Mucosa of gallbladder (tissue), 1 donor: ENCODE results near the gene ADGRL2. TPM values are rescaled to one million over a fixed set of nuclear protein-coding genes. Genes with fewer than 3 reads are reported as not detected.

Source experiments
- DNase-seq: peaks from one replicate; pipeline ENCODE4 v3.0.0-alpha.2; 2020; ENCODE audit warnings: low spot score
- total RNA-seq: library from RNA; stranded (reverse); gene quantifications from one replicate; pipeline ENCODE4 v1.2.1, GENCODE V29; 2021
- donor health status: DM: no; HTN: no; CAD: no.

Gene ADGRL2
- total RNA-seq, 1 donor from 2014 or later: 45.1 TPM

- no peak for DNase-seq
These were observed 5.0 kb downstream of the ADGRL2 start for GRCh38 chr1:81805537-81806431.

DNA sequence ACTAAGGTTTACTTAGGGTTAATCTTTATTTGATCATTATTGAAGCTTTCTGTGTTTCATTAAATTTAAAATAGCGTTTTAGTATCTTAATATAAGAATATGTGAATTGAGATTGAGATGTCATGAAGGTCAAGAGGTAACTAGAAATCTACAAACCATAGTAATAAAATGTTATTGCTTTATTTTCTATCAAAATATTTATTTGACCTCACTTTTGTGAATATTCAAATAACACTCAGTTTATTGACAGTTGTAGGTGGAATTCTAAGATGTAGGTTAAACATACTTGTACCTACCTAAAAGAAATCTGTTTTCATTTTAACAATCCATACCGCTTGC is 5.7 kb downstream of the ADGRL2 start:
- DNase-seq: no peak

DNA sequence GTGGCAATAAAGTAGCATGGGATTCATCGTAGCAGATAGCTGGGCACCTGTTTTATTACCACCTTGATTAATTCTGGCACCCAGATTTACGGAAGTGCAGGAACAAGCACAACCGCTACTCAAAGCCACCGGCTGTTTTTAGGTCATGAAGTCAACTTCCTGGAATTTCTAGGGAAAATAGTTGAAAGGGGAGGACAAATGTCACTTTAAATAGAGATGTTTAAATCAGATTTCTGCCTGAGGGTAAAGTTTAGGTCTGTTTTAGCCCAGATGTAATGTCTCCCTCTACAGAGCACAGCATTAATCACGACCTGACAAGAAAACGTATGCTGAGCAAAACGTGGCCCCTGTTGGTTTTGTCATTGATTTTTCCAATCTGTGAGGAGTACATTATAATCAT is 8.0 kb downstream of the ADGRL2 start:
- DNase-seq: no peak

DNA sequence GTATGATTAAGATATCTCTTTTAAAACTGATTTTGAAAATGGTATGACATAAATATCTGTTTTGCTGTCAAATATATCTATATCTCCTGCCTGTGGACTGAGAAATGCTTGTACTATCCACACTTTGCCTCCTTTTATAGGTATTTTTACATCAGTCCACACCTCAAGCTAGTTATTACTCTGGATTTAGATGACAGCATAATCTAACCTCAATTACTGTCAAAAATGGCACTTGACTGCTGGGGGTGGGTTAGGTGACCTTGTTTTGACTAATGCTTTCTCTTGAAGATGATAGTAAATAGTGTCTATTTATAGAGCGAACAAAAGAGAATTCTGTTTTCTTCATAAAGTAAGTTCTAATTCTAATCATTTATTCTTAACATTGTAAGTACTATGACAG is 9.1 kb downstream of the ADGRL2 start:
- no peak for DNase-seq

GRCh38 chr1:81811757-81812371 is 11.1 kb downstream of the ADGRL2 start:
- no peak for DNase-seq

DNA sequence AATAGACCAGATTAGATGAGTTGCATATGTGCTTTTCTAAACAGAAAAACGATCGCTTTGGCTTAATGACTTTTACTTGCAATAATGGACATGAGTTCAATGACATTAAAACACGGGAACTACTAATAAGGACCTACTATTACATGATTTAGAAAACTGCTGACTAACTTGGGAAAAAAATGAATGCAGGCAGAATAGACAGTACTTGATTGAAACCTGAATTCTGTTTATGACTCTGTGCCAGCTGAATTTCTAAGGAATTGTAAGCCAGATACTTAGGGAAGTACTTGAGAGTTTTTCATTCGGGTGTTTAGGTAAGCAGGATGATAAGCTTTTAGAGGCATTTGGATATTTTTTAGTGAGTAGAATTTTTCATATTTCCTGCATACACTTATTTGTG is 12.0 kb downstream of the ADGRL2 start:
- DNase-seq: no peak

DNA sequence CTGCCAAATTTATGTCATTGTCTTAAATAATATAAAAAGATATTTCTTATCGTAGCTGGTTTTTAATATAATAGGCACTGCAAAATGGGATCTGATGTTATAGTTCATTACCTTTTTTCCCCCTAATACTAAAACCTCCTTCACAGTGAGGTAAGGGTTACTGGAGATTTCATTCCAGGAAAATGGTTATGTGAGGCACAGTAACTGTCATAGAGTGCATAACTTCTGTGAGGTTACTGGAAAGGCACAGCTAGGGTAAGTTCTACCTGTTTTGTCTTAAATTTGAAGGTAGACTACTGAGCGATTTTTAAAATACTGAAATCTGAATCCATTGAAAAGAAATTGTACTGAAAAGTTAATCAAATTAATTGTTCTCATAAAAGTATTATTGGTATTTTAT is 13.0 kb downstream of the ADGRL2 start:
- no peak for DNase-seq

- no peak for DNase-seq
These were observed 18.9 kb downstream of the ADGRL2 start for GRCh38 chr1:81819613-81820012.

DNA sequence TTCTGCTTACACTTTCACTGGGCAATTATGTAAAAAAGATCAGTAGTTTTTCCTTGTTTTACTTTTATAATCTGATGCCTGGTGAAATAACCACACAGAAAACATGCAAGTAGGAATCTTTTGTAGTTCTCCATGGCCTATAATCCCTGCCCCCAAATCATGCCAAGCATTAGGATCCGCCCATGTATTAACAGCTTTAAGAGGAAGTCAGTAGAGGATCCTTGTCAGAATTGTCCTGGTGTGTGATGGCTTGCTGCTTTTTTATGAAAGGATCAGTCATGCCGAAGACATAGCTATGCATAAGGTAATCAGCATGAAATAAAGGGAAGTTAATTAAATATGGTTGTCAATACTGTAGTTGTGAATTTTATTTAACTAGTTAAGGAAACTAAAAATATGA is 20.0 kb downstream of the ADGRL2 start:
- no peak for DNase-seq

- DNase-seq: no peak
These were observed 22.3 kb downstream of the ADGRL2 start for GRCh38 chr1:81823082-81823481.

GRCh38 chr1:81824759-81825158 is 24.0 kb downstream of the ADGRL2 start:
- no peak for DNase-seq

DNA sequence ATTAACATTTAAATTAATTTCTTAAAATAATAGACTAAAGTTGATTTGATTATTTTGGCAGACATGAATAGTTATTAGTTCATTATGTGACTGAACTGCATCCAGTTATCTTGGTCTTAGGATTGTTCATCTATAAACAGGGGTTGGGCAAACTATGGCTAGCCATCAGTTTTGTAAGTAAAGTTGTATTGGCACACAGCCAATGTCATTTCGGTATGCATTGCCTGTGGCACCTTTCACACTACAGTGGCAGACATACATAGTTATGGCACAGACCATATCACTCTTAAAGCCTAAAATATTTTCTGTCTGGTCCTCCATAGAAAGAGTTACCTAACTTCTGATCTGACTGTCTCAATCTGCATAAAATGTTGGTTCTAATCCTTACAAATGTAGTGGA is 27.2 kb downstream of the ADGRL2 start:
- DNase-seq: no peak

GRCh38 chr1:81832573-81832972 is 31.8 kb downstream of the ADGRL2 start:
- DNase-seq: no peak

- DNase-seq: no peak
These were observed 33.0 kb downstream of the ADGRL2 start for GRCh38 chr1:81833722-81834121.

GRCh38 chr1:81834268-81834667 is 33.5 kb downstream of the ADGRL2 start:
- DNase-seq: no peak

GRCh38 chr1:81834921-81835698 is 34.4 kb downstream of the ADGRL2 start:
- DNase-seq: no peak

DNA sequence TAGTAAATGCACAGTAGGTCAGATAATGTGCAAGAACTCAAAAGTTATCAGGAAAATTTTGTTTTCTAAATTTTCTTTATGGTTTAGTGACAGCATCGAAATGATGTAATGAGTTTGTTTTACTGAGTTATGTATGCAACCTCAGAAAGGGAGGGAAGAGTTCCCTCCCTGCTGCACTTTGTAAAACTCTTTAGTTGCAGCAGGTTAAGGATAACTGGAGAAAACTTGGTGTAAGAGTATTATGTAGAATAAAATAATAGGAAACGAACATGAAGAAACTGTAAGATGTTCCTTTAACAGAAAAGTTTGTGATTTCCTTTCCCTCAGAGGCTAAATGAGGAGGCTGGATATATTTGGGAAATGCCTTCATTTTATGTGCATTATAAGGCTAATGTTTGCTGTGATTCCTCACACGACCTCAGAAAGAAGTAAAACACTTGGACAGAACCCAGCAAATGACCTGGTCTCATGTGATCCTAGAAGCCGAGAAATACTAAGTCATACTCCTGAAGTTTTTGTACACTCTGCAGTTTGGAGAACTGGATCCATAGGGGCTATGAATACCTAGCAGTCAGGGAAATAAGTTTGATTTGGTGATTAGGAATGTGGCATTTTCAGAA is 35.4 kb downstream of the ADGRL2 start:
- DNase-seq: no peak

GRCh38 chr1:81838600-81839218 is 38.0 kb downstream of the ADGRL2 start:
- DNase-seq: no peak

DNA sequence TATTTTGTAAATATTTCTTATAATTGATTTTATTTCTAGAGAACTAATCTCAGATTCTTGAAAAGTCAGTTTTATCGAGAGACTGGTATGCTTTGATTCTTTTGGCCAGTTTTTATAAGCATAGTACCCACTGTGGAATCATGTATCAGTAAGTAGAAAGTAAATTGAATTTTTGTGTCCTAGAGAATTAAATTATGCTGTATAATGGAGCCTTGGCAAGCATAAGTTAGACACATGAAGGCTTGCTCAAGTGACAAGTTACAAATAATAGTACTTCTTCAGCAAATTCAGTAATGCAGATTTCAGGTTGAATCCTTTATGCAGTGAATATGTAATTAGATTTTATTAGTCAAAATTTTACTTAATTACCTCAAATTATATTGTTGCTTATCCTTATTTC is 40.1 kb downstream of the ADGRL2 start:
- DNase-seq: no peak

DNA sequence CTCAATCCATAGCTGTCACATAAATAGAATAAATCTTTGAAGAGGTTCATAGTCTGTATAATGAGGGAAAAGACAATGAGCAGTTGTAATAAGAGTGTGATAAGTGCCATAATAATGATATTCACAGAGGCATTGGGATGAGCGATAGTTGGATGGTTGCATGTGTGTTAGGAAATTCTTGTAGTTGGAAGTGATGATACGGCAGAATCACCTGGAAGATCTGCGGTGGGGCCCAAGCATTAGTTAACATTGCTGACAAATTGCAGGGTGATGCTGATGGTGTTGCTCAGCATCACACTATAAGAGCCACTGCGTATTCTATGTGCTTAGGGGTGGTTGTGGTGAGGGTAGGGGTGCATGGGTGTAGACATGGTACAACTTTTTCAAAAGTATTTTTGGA is 41.1 kb downstream of the ADGRL2 start:
- no peak for DNase-seq

DNA sequence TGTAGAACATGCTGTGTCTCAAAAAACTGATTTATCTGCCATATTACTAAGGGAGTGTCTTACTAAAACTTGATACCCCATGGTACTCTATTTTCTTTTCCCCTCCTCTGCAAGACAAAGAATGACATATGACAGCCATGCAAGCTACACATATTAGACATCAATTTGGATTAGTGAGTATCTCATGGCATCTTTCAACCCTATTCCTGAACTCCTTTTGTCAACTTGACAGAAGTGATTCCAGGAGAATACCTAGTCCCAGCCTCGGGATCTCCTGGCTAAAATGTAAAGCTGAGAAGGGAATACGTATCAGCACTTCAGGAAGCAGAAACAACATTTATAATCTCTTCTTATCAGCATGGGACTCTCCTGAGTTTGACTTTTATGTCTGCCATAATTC is 43.7 kb downstream of the ADGRL2 start:
- DNase-seq: no peak

DNA sequence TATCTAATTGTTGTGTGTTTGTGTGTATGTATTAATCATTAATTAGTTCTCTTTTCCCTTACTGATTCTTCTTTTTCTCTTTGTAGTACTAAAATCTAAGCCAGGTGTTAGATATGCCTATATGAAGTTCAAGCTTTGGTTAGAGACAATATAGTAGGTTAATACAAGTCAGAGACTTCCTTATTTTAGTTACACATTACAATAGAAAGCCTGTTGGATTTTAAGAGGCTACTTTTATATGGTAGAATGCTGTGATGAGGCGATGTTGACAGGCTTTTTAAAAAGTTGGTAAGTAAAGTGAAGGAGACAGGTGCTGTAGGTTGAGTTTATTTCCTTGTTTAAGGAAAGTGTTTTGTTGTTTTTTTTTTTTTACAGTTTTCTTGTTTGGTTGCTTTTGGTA is 45.9 kb downstream of the ADGRL2 start:
- no peak for DNase-seq
